ENCODE measurements around the gene DNAJC17. TPM values are rescaled to one million over a fixed set of nuclear protein-coding genes. Genes with fewer than 3 reads are reported as not detected.

The DNAJC17 gene, protein sequence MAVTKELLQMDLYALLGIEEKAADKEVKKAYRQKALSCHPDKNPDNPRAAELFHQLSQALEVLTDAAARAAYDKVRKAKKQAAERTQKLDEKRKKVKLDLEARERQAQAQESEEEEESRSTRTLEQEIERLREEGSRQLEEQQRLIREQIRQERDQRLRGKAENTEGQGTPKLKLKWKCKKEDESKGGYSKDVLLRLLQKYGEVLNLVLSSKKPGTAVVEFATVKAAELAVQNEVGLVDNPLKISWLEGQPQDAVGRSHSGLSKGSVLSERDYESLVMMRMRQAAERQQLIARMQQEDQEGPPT
- total RNA-seq = 20.8 TPM

DNA sequence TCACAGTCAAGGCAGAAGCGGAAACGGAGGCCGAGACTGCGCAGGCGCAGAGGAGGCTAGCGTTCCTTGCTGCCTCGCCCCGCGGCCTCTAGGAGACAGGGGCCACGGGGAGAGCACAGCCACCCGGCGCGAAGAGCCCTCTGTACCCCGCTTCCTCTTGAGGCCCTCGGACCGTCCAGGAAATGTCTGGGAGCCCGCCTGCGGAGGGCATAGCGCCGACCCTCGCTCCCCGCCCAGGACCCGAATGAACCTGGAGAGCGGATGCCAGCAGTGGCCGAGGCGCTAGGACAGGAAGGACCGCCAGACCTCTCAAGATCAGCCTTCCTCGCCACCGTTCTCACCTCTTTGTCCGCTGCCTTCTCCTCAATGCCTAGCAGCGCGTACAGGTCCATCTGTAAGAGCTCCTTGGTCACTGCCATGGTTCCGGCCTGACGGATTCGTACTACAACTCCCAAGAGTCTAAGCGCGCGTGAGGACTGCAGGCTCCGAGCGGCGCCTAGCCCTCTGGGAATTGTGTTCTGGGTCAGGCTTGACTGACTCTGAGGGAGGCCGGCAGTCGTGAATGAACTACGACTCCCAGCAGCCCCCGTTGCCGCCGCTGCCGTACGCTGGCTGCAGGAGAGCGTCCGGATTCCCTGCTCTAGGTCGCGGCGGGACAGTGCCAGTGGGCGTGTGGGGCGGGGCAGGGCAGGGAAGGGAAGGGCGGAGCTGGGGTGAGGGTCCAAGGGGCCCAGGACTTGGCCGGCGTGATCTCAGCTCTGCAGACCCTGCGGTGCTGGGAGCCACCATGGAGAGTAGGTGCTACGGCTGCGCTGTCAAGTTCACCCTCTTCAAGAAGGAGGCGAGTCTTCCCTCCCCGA is at the start of gene DNAJC17, which contains the start of gene ZFYVE19:
Gene DNAJC17, minus strand, starts transcription at position 446 of the 860 bp plus-strand sequence. Its CDS starts 27 bp downstream, at position 419.
Gene ZFYVE19, plus strand, starts transcription at position 62 of the 860 bp plus-strand sequence. Its CDS starts 501 bp downstream, at position 563.
- ATAC-seq = peak; percentile 97

DNA sequence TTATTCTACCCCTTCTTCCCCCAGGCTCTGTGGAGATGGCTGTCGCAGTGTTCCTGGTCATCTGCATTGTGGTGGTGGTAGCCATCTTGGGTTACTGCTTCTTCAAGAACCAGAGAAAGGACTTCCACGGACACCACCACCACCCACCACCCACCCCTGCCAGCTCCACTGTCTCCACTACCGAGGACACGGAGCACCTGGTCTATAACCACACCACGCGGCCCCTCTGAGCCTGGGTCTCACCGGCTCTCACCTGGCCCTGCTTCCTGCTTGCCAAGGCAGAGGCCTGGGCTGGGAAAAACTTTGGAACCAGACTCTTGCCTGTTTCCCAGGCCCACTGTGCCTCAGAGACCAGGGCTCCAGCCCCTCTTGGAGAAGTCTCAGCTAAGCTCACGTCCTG is 49.5 kb upstream of the DNAJC17 start:
- ATAC-seq = no peak

DNA sequence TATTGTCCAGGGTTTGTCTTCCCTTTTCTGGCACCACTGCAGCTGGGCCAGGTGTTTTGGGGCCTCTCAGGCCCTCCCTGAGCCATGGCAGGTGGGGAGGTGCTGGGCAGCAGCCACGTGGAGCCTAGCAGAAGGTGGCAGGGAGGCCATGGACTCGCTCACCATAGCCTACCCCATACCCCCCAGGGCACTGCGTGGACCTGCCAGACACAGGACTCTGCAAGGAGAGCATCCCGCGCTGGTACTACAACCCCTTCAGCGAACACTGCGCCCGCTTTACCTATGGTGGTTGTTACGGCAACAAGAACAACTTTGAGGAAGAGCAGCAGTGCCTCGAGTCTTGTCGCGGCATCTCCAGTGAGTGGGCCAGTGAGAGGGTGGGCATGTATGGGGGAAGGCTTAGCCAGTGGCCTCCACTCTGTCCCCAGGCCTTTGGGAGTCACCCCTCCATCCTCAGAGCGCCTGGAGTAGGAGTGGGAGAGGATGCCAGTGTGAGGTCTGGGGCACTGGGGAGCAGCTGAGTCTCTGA is 48.5 kb upstream of the DNAJC17 start:
- no peak for ATAC-seq

DNA sequence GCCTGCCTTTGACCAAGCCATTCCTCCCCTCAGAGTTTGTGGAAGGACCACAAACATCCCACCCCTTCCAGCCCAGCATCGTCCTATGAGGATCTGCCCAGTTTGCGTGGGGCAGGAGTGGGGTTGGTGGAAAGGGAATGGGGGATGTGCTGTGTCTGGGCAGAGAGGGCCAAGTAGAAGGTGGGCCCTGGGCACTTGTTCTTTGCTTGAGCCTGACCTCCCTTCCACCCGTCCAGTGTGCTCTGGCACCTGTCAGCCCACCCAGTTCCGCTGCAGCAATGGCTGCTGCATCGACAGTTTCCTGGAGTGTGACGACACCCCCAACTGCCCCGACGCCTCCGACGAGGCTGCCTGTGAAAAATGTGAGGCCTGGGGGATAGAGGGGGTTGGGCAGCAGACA is 46.9 kb upstream of the DNAJC17 start:
- no peak for ATAC-seq

DNA sequence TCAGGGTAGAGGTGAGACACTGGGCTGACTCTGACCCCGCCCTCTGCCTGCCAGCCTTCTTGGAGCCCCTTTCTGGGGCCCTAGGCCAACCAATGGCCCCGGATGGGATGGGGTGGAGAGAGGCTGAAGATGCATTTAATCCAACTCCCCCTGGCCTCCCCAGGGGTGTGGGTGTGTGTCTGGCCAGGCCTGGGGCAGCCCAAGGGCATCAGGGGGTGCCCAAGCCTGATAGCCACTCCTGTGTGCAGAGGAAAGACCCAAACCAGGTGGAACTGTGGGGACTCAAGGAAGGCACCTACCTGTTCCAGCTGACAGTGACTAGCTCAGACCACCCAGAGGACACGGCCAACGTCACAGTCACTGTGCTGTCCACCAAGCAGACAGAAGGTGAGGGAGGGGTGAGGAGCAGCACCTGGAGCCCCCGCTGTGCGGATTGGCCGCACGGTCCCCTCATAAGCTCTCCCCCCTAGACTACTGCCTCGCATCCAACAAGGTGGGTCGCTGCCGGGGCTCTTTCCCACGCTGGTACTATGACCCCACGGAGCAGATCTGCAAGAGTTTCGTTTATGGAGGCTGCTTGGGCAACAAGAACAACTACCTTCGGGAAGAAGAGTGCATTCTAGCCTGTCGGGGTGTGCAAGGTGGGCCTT is 46.1 kb upstream of the DNAJC17 start:
- ATAC-seq = no peak

DNA sequence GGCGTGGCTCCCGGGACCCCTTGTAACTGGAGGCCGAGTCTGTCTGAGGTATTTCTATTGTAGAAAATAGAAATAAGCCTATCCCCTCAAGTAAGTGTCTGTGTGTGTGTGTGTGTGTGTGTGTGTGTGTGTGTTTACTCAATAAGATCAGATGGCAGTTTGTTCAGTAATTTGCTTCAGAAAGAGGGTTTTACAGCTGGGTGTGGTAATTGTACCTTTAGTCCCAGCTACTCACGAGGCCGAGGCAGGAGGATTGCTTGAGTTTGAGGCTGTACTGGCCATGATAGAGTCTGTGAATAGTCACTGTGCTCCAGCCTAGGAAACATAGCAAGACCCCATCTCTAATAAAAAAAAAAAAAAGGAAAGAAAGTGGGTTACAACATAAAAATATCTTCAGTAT is 45.3 kb upstream of the DNAJC17 start:
- no peak for ATAC-seq

DNA sequence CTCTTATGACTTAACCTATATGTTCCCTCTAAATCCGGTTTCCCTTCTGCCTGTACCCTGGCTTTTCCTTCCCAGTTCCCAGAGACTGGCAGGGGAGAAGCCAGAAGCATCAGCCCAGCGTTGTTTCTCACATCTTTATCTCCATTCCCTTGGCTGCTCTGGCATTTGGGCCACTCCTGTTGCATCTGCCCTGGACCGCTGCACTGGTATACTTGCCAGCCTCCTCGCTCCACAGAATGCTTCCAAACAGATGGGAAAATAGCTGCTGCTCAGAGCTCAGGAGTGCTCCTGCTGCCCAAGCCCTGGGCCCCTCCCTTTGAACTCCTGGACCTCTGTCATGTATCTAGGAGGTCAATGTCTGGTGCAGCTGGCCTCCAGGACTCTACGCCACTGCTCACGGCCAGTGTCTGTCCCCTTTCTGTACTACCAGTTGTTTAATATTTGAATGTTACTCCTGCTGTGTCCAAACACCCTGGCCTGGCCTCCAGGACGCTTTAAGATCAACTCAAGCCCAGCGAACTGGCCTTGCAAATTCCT is 43.4 kb upstream of the DNAJC17 start:
- ATAC-seq = no peak

DNA sequence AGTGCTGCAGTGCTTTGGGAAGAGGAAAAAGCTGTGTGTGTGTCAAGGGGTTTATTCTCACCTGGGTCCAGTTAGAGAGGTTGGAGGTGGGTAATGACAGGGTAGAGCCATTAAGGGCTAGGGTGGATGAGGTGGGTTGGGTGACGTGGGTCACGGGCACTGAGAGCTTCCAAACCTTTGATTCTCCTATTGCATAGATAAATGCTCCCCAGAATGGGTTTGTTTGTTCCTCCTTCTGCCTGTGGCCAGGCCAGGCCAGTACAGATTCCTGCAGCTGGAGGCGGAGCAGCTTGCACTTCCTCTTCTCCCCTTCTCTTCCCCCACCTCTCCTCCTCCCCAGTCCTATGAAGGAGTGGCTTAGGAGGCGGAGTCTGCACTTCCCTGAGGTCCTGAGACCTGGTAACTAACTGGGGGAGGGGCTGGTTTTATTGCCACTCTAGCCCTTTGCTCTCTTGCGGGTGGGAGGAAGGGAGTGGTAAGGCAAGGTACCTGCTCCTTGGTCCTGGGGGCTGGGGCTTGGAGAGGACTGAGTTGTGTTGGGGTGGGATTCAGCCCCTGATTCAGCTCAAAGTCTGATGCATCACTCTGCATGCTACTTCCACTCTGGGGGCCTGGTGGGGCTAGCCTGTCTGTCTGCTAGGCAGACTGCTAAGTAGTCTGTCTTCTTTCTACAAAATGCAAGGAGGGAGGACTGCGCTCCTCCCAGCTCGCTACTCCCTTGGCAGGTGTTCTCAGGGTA is 40.1 kb upstream of the DNAJC17 start:
- peak; percentile 48 for ATAC-seq

DNA sequence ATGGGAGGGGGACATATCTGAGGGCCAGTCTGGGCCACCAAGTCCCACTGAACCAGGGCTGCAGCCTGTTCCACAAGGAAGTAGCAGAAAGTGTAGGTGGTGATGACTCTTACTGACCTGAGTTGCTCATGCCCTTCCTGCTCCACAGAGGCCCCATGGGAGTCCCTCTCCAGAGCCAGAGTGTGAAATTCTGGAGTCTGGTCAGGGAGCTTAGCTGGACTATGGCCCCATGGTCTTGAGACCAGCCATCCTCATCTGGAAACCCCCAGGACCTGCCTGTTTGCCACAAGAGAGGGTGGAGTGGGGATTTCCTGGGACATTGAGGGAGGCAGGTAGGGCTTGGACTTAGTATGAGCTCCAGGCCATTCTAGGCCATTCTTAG is 39.6 kb upstream of the DNAJC17 start:
- ATAC-seq = peak; percentile 40

DNA sequence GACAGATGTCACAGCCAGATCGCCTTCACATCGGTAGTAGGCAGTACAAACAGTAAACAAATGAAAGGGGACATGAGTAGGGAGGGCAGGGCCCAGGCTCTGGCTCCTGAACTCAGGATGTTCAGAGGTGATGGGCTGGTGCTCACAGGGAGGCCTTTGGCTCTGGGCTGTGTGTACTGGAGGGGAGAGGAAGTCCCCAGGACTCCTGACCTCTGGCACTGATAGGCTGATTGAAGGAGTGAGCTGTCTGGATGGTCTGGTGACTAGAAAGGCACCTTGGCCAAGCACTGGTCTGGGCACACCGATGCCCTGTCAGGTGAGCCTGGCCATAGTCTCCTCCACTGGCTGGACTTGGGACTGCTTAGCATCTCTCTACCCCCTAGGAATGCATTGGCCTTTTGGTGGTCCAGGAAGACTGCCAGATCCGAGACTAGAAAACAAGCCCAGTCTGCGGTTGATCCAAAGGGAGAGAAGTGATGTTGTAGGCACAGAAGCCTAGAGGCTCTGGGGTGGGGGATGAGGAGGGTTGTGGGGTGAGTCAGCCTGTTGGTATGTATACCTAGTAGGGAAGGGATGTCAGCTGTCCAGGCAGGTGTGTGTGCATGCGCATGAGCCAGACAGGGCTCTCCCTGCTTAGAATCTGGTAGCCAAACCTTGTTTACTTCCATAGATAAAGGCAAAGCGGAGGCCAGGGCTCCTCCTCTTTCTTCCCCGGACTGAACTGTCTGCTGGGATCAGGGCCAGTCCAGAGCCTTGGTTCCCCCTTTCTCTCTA is 38.4 kb upstream of the DNAJC17 start:
- peak; percentile 84 for ATAC-seq

DNA sequence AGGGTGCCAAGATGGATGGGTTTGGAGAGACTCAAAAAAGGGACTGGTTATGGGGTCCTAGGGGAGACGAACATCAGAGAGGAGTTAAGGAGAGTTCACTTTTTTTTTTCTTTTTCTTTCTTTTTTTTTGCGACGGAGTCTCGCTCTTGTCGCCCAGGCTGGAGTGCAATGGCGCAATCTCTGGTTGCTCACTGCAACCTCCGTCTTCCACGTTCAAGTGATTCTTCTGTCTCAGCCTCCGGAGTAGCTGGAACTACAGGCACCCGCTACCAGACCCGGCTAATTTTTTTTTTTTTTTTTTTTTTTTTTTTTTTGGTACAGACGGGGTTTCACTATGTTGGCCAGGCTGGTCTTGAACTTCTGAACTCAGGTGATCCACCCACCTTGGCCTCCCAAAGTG is 37.8 kb upstream of the DNAJC17 start:
- no peak for ATAC-seq

DNA sequence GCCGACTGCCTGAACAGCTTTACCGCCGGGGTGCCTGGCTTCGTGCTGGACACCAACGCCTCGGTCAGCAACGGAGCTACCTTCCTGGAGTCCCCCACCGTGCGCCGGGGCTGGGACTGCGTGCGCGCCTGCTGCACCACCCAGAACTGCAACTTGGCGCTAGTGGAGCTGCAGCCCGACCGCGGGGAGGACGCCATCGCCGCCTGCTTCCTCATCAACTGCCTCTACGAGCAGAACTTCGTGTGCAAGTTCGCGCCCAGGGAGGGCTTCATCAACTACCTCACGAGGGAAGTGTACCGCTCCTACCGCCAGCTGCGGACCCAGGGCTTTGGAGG is 37.4 kb upstream of the DNAJC17 start:
- peak; percentile 4 for ATAC-seq

DNA sequence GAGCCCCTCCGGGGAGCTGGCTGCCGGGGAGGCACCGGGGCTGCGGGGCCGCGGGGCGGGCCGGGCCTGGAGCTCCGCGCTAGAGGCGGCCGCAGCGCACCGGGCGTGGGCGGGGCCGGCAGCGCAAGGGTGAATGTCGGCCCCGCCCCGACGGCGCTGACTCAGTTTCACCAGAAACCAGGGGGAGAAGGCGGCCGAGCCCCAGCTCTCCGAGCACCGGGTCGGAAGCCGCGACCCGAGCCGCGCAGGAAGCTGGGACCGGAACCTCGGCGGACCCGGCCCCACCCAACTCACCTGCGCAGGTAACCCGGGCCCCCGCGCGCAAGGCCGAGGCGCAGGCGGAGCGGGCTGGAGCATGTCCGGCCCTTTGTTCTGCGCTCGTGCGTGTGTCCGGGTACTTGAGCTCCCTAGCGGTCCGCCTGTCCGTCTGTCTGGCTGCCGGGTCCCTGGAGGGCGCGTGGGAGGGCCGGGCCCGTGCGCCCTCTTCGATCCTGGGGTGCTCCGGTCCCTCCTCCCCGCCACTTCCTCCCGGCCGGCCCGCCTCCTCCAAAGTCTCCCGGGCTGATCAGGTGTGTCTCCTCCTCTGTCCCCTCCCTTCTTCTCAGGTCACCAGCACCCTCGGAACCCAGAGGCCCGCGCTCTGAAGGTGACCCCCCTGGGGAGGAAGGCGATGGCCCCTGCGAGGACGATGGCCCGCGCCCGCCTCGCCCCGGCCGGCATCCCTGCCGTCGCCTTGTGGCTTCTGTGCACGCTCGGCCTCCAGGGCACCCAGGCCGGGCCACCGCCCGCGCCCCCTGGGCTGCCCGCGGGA is 36.8 kb upstream of the DNAJC17 start, which contains the start of gene SPINT1:
Gene SPINT1, plus strand, starts transcription at position 164 of the 811 bp plus-strand sequence. Its CDS starts 507 bp downstream, at position 671.
- ATAC-seq = peak; percentile 69

DNA sequence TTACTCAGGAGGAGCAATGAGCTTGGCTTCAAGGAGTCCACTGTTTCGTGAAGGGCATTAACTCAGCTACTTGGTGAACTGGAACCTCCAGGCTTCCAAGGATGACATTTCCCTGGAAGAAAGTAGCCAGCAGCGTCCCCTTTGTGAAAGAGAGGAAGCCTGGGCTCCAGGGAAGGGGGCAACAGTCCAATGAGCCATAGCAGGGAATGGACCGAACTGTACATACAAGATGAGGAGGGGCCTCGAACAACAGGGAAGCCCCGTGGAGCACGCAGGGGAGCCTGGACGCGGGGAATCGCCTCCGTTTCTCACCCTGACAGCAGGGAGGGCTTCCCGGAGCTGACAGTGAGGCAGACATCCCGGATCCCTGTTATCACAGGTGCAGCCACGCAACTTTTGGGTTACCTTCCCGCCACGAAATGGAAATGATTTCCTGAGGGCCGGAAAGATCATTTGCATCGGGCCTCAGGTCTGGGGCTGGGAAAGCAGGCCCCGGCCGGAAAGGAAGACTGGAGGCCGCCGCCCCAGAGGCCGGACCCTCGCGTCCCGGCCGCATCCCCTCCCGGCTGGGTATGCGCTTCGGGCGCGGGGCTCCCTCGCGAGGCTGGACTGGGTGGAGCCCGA is 36.1 kb upstream of the DNAJC17 start:
- no peak for ATAC-seq

DNA sequence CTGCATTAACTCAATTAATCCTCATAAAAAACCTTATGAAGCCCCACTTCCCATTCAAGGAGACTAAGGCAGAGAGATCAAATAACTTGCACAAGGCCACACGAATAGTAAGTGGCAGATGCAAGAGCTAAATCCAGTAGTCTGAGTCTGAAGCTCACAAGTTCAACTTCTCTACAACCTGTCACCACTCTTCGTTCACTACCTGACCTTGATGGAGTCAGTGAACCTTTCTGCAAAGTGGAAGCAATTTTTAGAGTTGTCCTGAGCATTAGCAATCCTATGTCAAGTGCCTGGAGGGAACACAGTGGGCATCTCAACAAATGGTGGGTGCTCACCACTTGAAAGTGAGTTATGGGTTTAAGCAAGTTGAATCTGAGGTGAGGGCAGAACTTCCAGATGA is 34.5 kb upstream of the DNAJC17 start:
- ATAC-seq = no peak

DNA sequence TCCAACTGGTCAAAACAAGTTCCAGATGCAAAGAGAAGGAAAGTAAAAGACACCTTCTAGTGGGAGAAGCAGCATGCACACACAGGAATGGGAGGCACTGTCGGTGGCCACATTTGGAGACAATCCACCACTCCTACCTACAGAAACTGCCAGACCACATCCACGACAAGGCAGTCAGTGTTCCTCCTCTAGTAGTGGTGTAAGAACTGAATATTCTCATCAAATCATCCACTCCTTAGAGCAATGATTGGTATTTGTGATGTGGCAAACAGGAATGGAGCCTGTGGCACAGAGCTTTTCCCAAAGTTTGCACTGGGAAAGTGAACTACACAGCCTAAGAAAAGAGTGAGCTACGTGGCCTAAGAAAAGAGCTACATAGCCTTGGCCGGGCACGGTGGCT is 31.5 kb upstream of the DNAJC17 start:
- ATAC-seq = no peak

DNA sequence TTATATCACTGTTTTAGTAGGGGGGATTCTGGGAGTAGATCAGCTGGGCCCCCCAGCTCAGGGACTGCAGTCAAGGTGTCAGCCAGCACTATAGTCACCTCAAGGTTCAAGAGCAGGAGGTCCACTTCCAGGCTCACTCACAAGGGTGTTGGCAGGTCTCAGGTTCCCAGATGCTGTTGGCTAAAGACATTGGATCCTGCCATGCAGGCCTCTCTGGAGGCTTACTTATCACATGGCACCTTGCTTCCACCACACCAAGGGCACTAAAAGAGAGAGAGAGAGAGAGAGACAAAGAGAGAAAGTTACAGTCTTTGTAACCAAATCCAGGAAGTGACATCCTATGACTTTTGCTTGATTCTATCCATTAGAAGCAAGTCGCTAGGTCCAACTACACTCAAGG is 28.7 kb upstream of the DNAJC17 start:
- no peak for ATAC-seq

DNA sequence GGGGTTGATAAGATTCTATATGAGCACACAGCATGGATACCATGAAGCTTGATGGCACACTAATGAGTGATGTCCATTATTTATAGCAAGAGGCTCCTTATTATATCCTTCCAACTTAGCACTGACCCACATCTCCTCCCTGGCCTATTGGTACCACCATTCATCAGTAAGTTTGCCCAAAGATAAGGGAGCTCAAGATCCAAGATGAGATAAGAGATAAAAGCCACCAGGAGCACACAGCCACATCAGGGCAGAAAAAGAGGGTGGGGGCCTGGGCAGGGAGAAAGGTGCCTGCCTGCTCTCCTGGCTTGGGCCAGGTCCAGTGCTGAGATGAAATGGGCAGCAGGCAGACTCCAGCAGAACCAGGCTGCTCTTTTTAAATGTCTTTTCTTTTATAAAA is 25.6 kb upstream of the DNAJC17 start:
- no peak for ATAC-seq

DNA sequence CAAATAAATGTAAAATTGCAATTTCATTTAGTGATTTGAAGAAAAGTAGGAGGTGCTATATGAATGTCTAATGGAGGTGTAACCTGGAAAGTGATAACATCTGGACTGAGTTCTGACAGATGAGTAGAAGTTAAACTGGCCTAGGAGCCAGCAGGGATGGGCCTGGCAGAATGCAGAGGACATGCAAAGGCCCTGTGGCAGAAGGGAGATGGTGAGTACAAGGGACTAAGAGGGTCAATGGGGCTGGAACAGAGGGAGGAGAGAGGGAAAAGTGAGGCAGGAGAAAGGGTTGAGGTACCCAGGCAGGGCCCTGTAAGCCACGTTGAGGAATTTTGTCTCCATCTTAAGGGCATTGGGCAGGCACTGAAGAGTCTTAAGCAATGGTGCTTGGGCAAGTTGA is 24.6 kb upstream of the DNAJC17 start:
- no peak for ATAC-seq

DNA sequence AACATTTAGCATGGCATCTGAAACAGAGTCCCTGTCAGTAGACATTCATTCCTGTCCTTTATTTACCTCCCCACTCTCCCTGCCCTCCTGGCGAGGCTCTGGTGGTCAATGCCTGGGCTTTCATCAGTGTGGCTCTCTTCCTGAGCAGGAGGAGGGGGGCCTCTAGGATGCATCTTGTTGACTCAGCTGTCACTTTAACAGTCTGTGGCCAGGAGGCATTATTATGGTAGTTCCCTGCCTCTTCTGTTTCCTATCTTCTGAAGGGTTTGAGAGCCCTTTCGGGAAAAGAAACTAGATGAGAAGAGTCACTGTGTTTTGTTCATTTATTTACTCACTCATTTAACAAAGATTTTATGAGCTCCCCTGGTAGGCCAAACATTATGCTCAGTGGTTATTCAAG is 23.6 kb upstream of the DNAJC17 start:
- no peak for ATAC-seq
